OCI-LY3 (cell line): ENCODE data around the gene NR3C2.

Source experiments
- H2AFZ ChIP-seq: fragments of 200-600, 300-600 bp; shearing (Covaris generic); 2 replicates; pipeline ENCODE4 v1.6.0; 2014; ENCODE audit warnings: antibody characterized with exemption, low read depth, low read length
- H3K27ac ChIP-seq: fragments of 200-600, 300-600 bp; sonication (generic); 2 replicates; pipeline ENCODE4 v1.5.1; 2014; ENCODE audit warnings: mild to moderate bottlenecking, low read length, moderate library complexity, mixed read lengths
- H3K27me3 ChIP-seq: fragments of 200-600, 300-600 bp; sonication (generic); 2 replicates; pipeline ENCODE4 v1.6.1; 2014; ENCODE audit warnings: low read depth, low read length, mixed read lengths
- H3K36me3 ChIP-seq: fragments of 200-600, 300-600 bp; sonication (generic); replicated peaks from 2 replicates; pipeline ENCODE3; 2014; ENCODE audit warnings: low read depth, low read length, mixed read lengths
- H3K4me1 ChIP-seq: fragments of 300-600, 200-600 bp; sonication (generic); 2 replicates; pipeline ENCODE4 v1.6.1; 2014; ENCODE audit warnings: low read length, mixed read lengths
- H3K4me2 ChIP-seq: fragments of 200-600, 300-600 bp; sonication (generic); 2 replicates; pipeline ENCODE4 v1.6.1; 2014; ENCODE audit warnings: low read length, mixed read lengths
- H3K4me3 ChIP-seq: fragments of 300-600, 200-600 bp; sonication (generic); 2 replicates; pipeline ENCODE4 v1.5.1; 2014; ENCODE audit warnings: antibody characterized with exemption, mild to moderate bottlenecking, low read length, moderate library complexity
- H3K79me2 ChIP-seq: fragments of 300-600, 200-600 bp; shearing (Covaris generic); 2 replicates; pipeline ENCODE4 v1.6.1; 2014; ENCODE audit warnings: mild to moderate bottlenecking, low read length, mixed read lengths
- H3K9ac ChIP-seq: fragments of 300-600, 200-600 bp; shearing (Covaris generic); 2 replicates; pipeline ENCODE4 v1.6.0; 2014; ENCODE audit warnings: mild to moderate bottlenecking, low read length, moderate library complexity
- H3K9me3 ChIP-seq: fragments of 200-600, 300-600 bp; shearing (Covaris generic); 2 replicates; pipeline ENCODE4 v1.6.1; 2014; ENCODE audit warnings: low read length, mixed read lengths; ENCODE audit not compliant: insufficient read depth
- H4K20me1 ChIP-seq: fragments of 200-600, 300-600 bp; sonication (generic); 2 replicates; pipeline ENCODE4 v1.6.1; 2016; ENCODE audit warnings: low read length, mixed read lengths; ENCODE audit not compliant: insufficient read depth
- CTCF ChIP-seq: fragments of 200-600, 300-600 bp; sonication (generic); IDR thresholded peaks from 2 replicates; pipeline ENCODE4 v1.5.1; 2014; ENCODE audit warnings: antibody characterized with exemption, low read length, low read depth
- EZH2phosphoT487 ChIP-seq: fragments of 200-600 bp; shearing (Covaris generic); IDR thresholded peaks from 2 replicates; pipeline ENCODE4 v1.6.1; 2018; ENCODE audit warnings: antibody characterized with exemption, mixed run types, low read depth

Gene NR3C2

GRCh38 chr4:148235809-148236208 lies 206.4 kb downstream of the NR3C2 start:
- H3K27me3 ChIP-seq: no peaks in the 10 kb centered on the region
- H3K79me2 ChIP-seq: no peaks in the 10 kb centered on the region
- no peak overlapping the region for H3K4me3 ChIP-seq
- H3K4me1 ChIP-seq: no peaks in the 10 kb centered on the region
- H2AFZ ChIP-seq: no peak overlapping the region
- H3K9me3 ChIP-seq: no peaks in the 10 kb centered on the region
- no peak overlapping the region for H3K4me2 ChIP-seq
- no peaks in the 10 kb centered on the region for H4K20me1 ChIP-seq
- no peaks in the 10 kb centered on the region for H3K36me3 ChIP-seq
- no peak overlapping the region for H3K27ac ChIP-seq
- no peak overlapping the region for H3K9ac ChIP-seq
- no peak for TF ChIP-seq CTCF
- no peak for TF ChIP-seq EZH2phosphoT487

GRCh38 chr4:148229798-148230197 lies 212.4 kb downstream of the NR3C2 start:
- Histone ChIP-seq H3K27ac (no peak overlapping the region), H2AFZ (no peak overlapping the region), H3K36me3 (no peaks in the 10 kb centered on the region), H3K79me2 (no peaks in the 10 kb centered on the region), H3K9ac (no peak overlapping the region), H3K9me3 (no peaks in the 10 kb centered on the region), H4K20me1 (no peaks in the 10 kb centered on the region), H3K4me1 (no peaks in the 10 kb centered on the region), H3K4me3 (no peak overlapping the region), H3K27me3 (no peaks in the 10 kb centered on the region), H3K4me2 (no peak overlapping the region)
- TF ChIP-seq EZH2phosphoT487 (no peak), CTCF (no peak)

- Histone ChIP-seq H3K4me3 (no peak overlapping the region), H3K9ac (no peak overlapping the region), H3K4me2 (no peak overlapping the region), H2AFZ (no peak overlapping the region), H3K27me3 (no peaks in the 10 kb centered on the region), H3K9me3 (no peaks in the 10 kb centered on the region), H3K27ac (no peak overlapping the region), H3K79me2 (no peaks in the 10 kb centered on the region), H3K4me1 (no peaks in the 10 kb centered on the region), H3K36me3 (no peaks in the 10 kb centered on the region), H4K20me1 (no peaks in the 10 kb centered on the region)
- no peak for TF ChIP-seq EZH2phosphoT487
- no peak for TF ChIP-seq CTCF
Measured at GRCh38 chr4:148229028-148229427, 213.2 kb downstream of the NR3C2 start.

GRCh38 chr4:148227147-148227546 lies 215.1 kb downstream of the NR3C2 start:
- Histone ChIP-seq H3K4me2 (no peak overlapping the region), H2AFZ (no peak overlapping the region), H3K27me3 (0 out of 2 replicates have a peak, but pooled peaks cover 3% of the 10 kb centered on the region), H4K20me1 (no peaks in the 10 kb centered on the region), H3K27ac (no peak overlapping the region), H3K4me3 (no peak overlapping the region), H3K36me3 (no peaks in the 10 kb centered on the region), H3K79me2 (no peaks in the 10 kb centered on the region), H3K9ac (no peak overlapping the region), H3K4me1 (no peaks in the 10 kb centered on the region), H3K9me3 (no peaks in the 10 kb centered on the region)
- no peak for TF ChIP-seq CTCF
